ENCODE data around the gene ETV6.

DNA sequence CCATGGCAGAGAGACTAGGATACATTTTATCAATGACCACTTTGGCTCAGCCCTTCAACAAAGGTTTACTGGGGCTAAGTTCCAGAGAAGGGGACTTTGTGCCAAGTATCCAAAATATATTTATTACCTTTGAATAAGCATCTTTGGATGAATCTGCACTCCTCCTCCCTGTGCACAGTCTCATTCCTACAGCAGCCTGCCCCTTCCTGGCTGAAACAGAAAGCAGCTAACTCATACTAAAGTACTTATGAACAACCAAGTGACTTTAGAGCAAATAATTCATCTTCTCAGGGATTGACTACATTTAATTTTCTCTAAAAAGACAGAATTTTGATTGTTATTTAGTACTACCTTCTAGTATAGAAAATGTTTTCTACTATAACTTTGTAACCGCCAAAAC is 47.8 kb upstream of the ETV6 start:
- TF ChIP-seq SIN3A (IDR thresholded peaks at IDR 0.05; ENCODE audit: low read depth) (no peak), SRF (IDR thresholded peaks at IDR 0.05; ENCODE audit: low read depth) (no peak), TCF7L2 (IDR thresholded peaks at IDR 0.05; ENCODE audit: borderline replicate concordance, extremely low read depth, insufficient read depth, insufficient read length) (no peak)
- TF ChIP-seq, protein P1, sequence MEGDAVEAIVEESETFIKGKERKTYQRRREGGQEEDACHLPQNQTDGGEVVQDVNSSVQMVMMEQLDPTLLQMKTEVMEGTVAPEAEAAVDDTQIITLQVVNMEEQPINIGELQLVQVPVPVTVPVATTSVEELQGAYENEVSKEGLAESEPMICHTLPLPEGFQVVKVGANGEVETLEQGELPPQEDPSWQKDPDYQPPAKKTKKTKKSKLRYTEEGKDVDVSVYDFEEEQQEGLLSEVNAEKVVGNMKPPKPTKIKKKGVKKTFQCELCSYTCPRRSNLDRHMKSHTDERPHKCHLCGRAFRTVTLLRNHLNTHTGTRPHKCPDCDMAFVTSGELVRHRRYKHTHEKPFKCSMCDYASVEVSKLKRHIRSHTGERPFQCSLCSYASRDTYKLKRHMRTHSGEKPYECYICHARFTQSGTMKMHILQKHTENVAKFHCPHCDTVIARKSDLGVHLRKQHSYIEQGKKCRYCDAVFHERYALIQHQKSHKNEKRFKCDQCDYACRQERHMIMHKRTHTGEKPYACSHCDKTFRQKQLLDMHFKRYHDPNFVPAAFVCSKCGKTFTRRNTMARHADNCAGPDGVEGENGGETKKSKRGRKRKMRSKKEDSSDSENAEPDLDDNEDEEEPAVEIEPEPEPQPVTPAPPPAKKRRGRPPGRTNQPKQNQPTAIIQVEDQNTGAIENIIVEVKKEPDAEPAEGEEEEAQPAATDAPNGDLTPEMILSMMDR (IDR thresholded peaks at IDR 0.05 in 2 of 3, conservative IDR thresholded peaks at IDR 0.05 in 1 of 3; ENCODE audit: borderline replicate concordance in 1 of 3, insufficient read depth in 1 of 3, low read depth in 2 of 3, low read length in 2 of 3): no peak
